Suppressor macrophage (primary cell): ENCODE measurements around the gene THAP10.

ENCODE experiments used
- DNase-seq, 4 experiments: peaks; one replicate each; pipeline ENCODE4 v3.0.0-alpha.2; 2020 to 2022

THAP10 gene

GRCh38 chr15:70853318-70853972 is 38.8 kb downstream of the THAP10 start:
- DNase-seq: peak in 1 of 4 experiments; percentile 6

DNA sequence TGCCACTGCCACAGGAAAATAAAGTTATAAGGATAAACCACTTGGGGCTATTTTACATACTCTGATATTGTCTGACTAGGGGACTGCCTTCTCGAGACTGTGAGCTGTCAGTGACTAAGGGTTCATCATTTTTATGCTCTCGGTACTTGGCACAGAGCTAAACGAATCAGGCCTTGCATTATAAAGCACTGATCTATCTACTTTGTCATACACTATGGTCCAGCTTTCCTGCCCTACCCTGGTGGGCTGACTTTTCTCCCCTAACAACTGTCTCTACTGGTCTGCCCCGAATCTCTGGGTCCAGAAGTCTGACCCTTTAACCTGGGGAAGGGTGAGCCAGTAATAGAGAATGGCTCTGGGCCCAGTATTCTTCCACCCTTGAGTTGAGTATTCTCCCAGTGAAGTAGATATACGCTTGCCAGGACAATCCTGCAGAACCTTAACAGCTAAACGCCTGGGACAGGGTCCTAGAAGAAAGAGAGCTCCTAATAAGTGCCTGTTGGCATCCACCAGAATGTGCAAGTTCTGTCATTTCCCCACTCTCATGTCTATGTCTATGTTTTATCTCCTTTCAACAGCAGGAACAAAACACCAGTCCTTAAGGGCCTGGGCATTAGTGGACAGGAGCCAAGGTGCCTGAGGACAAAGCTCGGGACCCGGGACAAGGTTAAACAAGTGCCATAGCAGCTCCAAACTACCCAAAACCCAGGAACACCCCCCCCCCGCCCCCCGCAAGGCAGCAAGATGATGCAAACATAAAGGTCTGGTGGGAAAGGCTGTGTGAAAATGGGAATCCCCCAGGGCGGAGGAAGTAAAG is 39.5 kb downstream of the THAP10 start:
- DNase-seq: no peak

DNA sequence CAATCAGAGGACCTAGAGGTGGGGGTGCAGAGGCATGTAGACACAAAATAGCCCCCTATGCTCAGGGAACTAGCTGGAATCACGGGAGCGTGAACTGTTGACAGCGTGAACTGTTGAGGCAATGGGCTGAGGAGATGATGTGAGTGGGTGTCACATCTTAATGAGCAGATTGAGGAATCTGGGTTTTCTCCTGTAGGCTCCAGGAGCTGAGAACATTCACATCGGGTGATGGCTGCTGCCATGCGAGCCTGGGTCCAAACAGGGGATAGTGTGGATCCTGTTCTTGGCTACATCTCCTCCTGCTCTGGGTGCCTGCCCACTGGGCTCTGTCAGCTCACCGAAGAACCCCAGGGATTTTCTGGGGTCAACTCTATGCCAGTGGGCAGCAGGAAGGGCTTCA is 40.3 kb downstream of the THAP10 start:
- no peak for DNase-seq

DNA sequence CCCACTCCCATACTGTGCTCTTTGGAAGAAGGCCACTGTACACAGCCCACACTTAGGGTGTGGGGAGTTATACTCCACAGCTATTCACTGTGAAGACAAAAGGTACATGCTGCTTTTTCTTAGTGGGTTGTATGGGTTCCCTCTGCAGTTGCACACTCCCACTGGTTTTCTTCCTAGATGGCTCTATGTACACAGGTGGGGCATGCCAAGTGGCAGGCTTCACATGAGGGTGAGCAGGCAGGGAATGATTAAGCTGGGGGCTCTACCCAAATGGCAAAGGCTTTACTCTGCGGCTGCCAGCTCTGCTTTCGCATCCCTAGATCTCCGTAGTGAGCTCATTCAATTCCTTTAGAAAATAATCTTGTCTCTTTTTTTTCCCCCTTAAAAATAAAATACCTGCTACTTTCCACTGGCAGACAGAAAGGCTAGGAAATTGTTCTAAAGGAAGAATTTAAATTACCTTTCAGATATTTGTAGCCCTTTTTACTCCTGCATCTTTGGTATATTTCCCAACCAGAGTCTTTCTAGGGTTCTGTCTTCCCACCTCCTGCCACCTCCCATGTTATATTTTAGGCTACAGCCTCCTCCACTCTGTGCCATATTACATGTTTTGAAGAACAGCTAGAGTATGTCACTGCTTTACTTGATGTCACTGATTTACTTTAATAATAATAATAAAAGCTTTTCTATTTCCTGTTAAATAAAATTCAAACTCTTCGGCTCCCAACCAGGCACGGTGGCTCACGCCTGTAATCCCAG is 46.5 kb downstream of the THAP10 start:
- DNase-seq: no peak

- no peak for DNase-seq
Observed at GRCh38 chr15:70837476-70837875, 54.8 kb downstream of the THAP10 start.

- no peak for DNase-seq
Observed at GRCh38 chr15:70835841-70836240, 56.4 kb downstream of the THAP10 start.

- no peak for DNase-seq
Observed at GRCh38 chr15:70835415-70835814, 56.8 kb downstream of the THAP10 start.

DNA sequence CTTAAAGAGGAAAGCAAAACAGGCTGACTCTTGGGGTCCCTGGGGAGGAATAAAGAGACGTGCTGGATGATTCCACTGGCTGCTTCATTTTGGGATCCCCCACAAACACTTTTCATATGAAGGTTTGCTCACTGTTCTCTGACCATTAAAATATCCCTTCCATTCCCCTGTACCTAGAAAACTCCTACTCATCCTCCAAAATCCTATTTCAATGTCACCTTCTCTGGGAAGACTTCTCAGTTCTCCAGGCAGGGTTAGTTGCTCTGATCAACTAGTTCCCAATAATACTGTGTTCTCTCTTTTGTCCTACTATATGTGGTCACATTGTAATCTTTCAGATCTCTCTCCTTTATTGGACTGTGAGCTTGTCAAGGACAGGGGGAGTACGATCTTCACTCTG is 57.2 kb downstream of the THAP10 start:
- no peak for DNase-seq

DNA sequence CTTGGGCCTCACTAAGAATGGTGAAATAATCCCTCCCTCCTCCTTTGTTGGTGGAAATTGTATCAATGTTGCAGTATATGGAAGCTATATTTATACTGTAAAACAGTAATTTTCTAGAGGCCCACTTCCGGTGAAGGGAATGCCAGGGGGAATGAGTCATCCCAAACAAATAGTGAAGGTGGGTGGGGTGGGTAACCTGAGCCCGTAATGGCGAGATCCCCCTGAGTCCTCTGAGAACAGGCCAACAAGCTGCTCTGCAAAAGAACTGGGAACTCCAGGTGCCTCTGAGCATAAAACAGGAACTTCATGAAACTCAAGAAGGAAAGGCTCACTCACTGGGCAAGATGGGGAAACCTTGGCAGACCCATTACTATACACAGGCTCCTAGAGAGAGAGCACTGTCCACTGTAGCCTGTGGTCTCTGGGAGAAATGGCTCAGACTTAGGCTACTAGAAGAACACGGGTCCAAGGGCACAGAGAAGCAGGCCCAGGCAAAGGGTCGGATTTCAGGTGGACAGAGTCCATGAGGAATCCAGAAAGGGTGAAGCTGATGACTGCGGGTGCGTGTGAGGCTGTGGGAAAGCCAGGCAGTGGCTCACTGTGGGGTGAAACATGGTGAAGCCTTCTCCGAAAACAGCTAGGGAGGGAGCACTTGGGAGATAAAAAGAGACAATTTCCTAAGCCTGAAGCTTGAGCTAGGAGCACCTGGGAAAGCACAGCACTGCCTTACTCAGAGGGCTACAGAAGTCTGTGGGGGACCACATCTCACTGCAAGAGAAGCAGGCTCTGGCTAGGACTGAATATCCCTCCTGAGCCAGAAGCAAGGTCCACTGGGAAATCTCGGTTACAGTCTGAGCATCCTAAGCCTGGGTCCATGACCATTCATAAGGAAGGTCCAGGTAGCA is 58.1 kb downstream of the THAP10 start:
- peak in 1 of 4 experiments; percentile 17 for DNase-seq

DNA sequence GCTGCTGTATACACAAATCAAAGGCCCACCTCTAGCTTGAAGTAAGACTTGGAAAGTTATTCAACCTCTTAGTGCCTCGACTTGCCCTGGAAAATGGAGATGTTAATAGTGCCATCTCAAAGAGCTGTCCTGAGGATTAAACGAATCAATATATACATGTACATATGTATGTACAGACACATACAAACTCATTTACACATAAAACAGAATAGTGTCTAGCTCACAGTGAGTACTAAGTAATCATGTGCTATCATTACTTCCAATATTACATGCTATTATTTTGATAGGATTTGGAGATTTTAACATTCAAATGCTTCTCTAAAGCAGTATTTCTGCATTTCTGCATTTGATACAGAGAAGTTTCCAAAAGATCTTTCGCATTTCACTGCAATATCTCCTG is 58.8 kb downstream of the THAP10 start:
- DNase-seq: no peak

- no peak for DNase-seq
Observed at GRCh38 chr15:70832176-70832575, 60.1 kb downstream of the THAP10 start.
